A549 (cell line): ENCODE data around the gene SEMA6B. TPM values are rescaled to one million over a fixed set of nuclear protein-coding genes. Genes with fewer than 3 reads are reported as not detected.
A peak's percentile ranks its signal among the peaks of the same experiment; 100 is the strongest.

Source experiments
- ATAC-seq, 2 experiments: fragments of 200-7000 bp in 1 of 2; fragments of >200 bp in 1 of 2; cut with Nextera tagmentation in 1 of 2; cut with Tn5 transposase in 1 of 2; 3 replicates each; pipeline versions ENCODE4 v1.8.0 to v1.9.1; 2018 to 2020; ENCODE audit warnings: mild to moderate bottlenecking in 1 of 2, moderate library complexity in 1 of 2
- CTCF ChIA-PET: fragments of 300-600 bp; sonication (Branson Sonifier 250); formaldehyde crosslinking; extraction: SDS; loops from one replicate; lab custom pipeline; 2021; ENCODE audit warnings: antibody characterized with exemption, inconsistent platforms; lab: Yijun Ruan, JAX
- POLR2A ChIA-PET: fragments of 350-600 bp; formaldehyde crosslinking; extraction: SDS; loops from one replicate; lab custom pipeline; 2021; ENCODE audit warnings: antibody characterized with exemption, inconsistent platforms; lab: Yijun Ruan, JAX
- DNase-seq, 2 experiments: peaks; one replicate each; pipeline versions ENCODE4 v3.0.0 to v3.0.0-alpha.2; 2011 to 2016; ENCODE audit warnings: low read depth in 1 of 2, low spot score in 1 of 2
- FAIRE-seq: peaks from 2 replicates; lab custom pipeline; 2011; peaks lifted over from hg19 to GRCh38; lab: Jason Lieb, UNC
- H3K27ac ChIP-seq, 2 experiments: fragments of >200 bp; sonication (Bioruptor Twin); formaldehyde crosslinking; 3 replicates each; pipeline ENCODE4 v1.5.1; 2016 to 2017
- H3K4me1 ChIP-seq: fragments of >200 bp; sonication (Bioruptor Twin); formaldehyde crosslinking; 3 replicates; pipeline ENCODE4 v1.6.1; 2016
- H3K4me2 ChIP-seq: fragments of >200 bp; sonication (Bioruptor Twin); formaldehyde crosslinking; 3 replicates; pipeline ENCODE4 v1.6.1; 2016
- H3K4me3 ChIP-seq: fragments of >200 bp; sonication (Bioruptor Twin); formaldehyde crosslinking; 3 replicates; pipeline ENCODE4 v1.5.1; 2016
- H3K9me3 ChIP-seq: fragments of >200 bp; sonication (Bioruptor Twin); formaldehyde crosslinking; 3 replicates; pipeline ENCODE4 v1.6.1; 2016
- CBX2 ChIP-seq: fragments of 200-600 bp; sonication (generic); IDR thresholded peaks from 2 replicates; pipeline ENCODE4 v1.6.1; 2016; ENCODE audit warnings: low read depth, mild to moderate bottlenecking, borderline replicate concordance
- EHMT2 ChIP-seq: fragments of 200-600 bp; sonication (generic); IDR thresholded peaks from 2 replicates; pipeline ENCODE4 v1.6.1; 2016; ENCODE audit warnings: antibody characterized with exemption, low read depth, mild to moderate bottlenecking, moderate library complexity
- HEYL ChIP-seq: fragments of 250-450 bp; sonication (Bioruptor Pico); IDR thresholded peaks from 2 replicates; pipeline ENCODE4 v1.8.0; 2021; ENCODE audit warnings: mild to moderate bottlenecking, moderate library complexity
- HOXB13 ChIP-seq: fragments of 250-450 bp; sonication (Bioruptor Pico); IDR thresholded peaks from 2 replicates; pipeline ENCODE4 v1.5.0; 2020; ENCODE audit warnings: low read depth, mild to moderate bottlenecking, moderate library complexity
- HOXB5 ChIP-seq: fragments of 250-450 bp; sonication (Bioruptor Pico); IDR thresholded peaks from 2 replicates; pipeline ENCODE4 v1.5.0; 2020; ENCODE audit warnings: mild to moderate bottlenecking, moderate library complexity
- JUN ChIP-seq, 2 experiments: fragments of >200 bp; sonication (Bioruptor Twin); formaldehyde crosslinking; IDR thresholded peaks; 2 replicates in 1 of 2; 3 replicates in 1 of 2; pipeline ENCODE4 v1.6.1; 2016 to 2017
- JUNB ChIP-seq: fragments of >200 bp; sonication (Bioruptor Twin); formaldehyde crosslinking; IDR thresholded peaks from 2 replicates; pipeline ENCODE4 v1.6.1; 2016
- KDM5A ChIP-seq: fragments of 200-600 bp; sonication (generic); IDR thresholded peaks from 2 replicates; pipeline ENCODE4 v1.6.1; 2016; ENCODE audit warnings: antibody characterized with exemption, mild to moderate bottlenecking
- MAFK ChIP-seq: fragments of 450-650 bp; IDR thresholded peaks from 2 replicates; pipeline ENCODE4 v1.6.1; 2014; ENCODE audit not compliant: partially characterized antibody
- MAZ ChIP-seq: fragments of 150-350 bp; IDR thresholded peaks from 2 replicates; pipeline ENCODE4 v1.6.1; 2014; ENCODE audit warnings: antibody characterized with exemption, low read depth, low read length, borderline replicate concordance
- MYC ChIP-seq: IDR thresholded peaks from 2 replicates; pipeline ENCODE4 v1.6.1; 2012; ENCODE audit warnings: mild to moderate bottlenecking, inconsistent platforms, low read length, improper control_type of control experiment, borderline replicate concordance
- NFE2L2 ChIP-seq: fragments of 150-350 bp; conservative IDR thresholded peaks from 2 replicates; pipeline ENCODE4 v1.6.1; 2014; ENCODE audit warnings: low read length
- RAD21 ChIP-seq, 2 experiments: fragments of >200 bp in 1 of 2; sonication (Bioruptor Twin) in 1 of 2; formaldehyde crosslinking in 1 of 2; IDR thresholded peaks in 1 of 2; conservative IDR thresholded peaks in 1 of 2; 2 replicates in 1 of 2; 3 replicates in 1 of 2; pipeline ENCODE4 v1.6.1; 2012 to 2018; ENCODE audit warnings: inconsistent platforms in 1 of 2
- RARB ChIP-seq: fragments of 250-450 bp; sonication (Bioruptor Pico); IDR thresholded peaks from 2 replicates; pipeline ENCODE4 v1.8.0; 2021; ENCODE audit warnings: mild to moderate bottlenecking, moderate library complexity
- TFCP2L1 ChIP-seq: fragments of 250-450 bp; sonication (Bioruptor Pico); IDR thresholded peaks from 2 replicates; pipeline ENCODE4 v1.5.0; 2021; ENCODE audit warnings: mild to moderate bottlenecking
- ZFP36 ChIP-seq: fragments of 450-650 bp; IDR thresholded peaks from 2 replicates; pipeline ENCODE4 v1.6.1; 2014; ENCODE audit warnings: borderline replicate concordance; ENCODE audit not compliant: partially characterized antibody
- ZSCAN20 ChIP-seq: fragments of 250-450 bp; sonication (Bioruptor Pico); IDR thresholded peaks from 2 replicates; pipeline ENCODE4 v1.8.0; 2022; ENCODE audit warnings: mild to moderate bottlenecking, moderate library complexity
- WGBS: methylation state at CpG from one replicate; pipeline ENCODE4 v1.1.6; 2017; ENCODE audit errors: missing lambda C conversion rate; 5-methylcytosine and 5-hydroxymethylcytosine counted together
- polyA plus RNA-seq, 4 experiments: library from polyadenylated mRNA; depleted of rRNA in 3 of 4; stranded (reverse); fragments of >200 nt; fragmentation: RNase III in 1 of 4; extraction: RNeasy Plus Mini Kit Qiagen cat#74134 plus additional on column Dnase treatment in 1 of 4; gene quantifications; 2 replicates in 3 of 4; 3 replicates in 1 of 4; pipeline ENCODE4 v1.2.3, GENCODE V29; 2011 to 2017
- TF ChIP-seq, protein P1 (sequence below): IDR thresholded peaks from 2 replicates; pipeline ENCODE4 v1.6.1; 2012
- TF ChIP-seq, protein P2 (sequence below): fragments of >200 bp; sonication (Bioruptor Twin); formaldehyde crosslinking; IDR thresholded peaks from 2 replicates; pipeline ENCODE4 v1.6.1; 2016

Gene SEMA6B
- polyA plus RNA-seq, 2 of the 4 experiments (the other 2 are of a cell fraction) = 5.7 to 9.0 TPM

DNA sequence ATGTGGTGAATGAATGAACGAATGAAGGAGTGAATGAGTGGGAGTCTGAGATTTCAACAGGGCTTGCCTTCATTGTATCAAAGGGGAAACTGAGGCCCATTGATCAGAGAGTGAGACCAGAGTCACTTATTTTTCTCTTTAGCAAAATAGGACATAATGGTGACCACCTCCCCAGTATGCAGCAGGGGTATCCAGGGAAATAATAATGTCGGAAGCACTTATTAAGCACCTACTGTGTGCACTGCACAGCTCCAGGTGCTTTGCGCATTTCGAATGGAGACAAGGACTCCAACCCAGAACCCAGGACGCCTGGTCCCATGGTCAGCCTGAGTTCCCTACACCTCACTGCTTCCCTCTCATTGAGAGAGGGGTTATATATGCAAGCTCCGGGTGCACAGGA is 26.8 kb upstream of the SEMA6B start:
- no peak for DNase-seq
- no peaks in the 10 kb centered on the region for H3K9me3 ChIP-seq
- WGBS = 35% methylated on average over 6 of the region's 6 CpGs
- ChIA-PET POLR2A (no interaction called here), CTCF (interaction anchor here (2.0 to 11.7 kb wide), 2 partner anchors 12 to 51 kb away, joined by 5 to 97 read pairs; no protein-coding TSS in a partner anchor)
- H3K4me1 ChIP-seq = peaks cover 16% of the 10 kb centered on the region
- ATAC-seq = no peak
- no peak for FAIRE-seq
- TF ChIP-seq CBX2 (no peak), MAFK (no peak), HOXB5 (CRISPR knock-in tag) (no peak), ZSCAN20 (CRISPR knock-in tag) (no peak), TFCP2L1 (no peak), MYC (no peak), RARB (CRISPR knock-in tag) (no peak), JUN (IDR thresholded peaks at IDR 0.05) (no peak), MAZ (no peak), NFE2L2 (no peak), RAD21 (conservative IDR thresholded peaks at IDR 0.05 in 1 of 2, IDR thresholded peaks at IDR 0.05 in 1 of 2) (no peak)
- TF ChIP-seq, protein P1, sequence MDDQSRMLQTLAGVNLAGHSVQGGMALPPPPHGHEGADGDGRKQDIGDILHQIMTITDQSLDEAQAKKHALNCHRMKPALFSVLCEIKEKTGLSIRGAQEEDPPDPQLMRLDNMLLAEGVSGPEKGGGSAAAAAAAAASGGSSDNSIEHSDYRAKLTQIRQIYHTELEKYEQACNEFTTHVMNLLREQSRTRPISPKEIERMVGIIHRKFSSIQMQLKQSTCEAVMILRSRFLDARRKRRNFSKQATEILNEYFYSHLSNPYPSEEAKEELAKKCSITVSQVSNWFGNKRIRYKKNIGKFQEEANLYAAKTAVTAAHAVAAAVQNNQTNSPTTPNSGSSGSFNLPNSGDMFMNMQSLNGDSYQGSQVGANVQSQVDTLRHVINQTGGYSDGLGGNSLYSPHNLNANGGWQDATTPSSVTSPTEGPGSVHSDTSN = no peak
- TF ChIP-seq, protein P2, sequence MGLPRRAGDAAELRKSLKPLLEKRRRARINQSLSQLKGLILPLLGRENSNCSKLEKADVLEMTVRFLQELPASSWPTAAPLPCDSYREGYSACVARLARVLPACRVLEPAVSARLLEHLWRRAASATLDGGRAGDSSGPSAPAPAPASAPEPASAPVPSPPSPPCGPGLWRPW = no peak
- H3K27ac ChIP-seq = no peak overlapping the region
- no peak overlapping the region for H3K4me2 ChIP-seq
- H3K4me3 ChIP-seq = no peak overlapping the region

DNA sequence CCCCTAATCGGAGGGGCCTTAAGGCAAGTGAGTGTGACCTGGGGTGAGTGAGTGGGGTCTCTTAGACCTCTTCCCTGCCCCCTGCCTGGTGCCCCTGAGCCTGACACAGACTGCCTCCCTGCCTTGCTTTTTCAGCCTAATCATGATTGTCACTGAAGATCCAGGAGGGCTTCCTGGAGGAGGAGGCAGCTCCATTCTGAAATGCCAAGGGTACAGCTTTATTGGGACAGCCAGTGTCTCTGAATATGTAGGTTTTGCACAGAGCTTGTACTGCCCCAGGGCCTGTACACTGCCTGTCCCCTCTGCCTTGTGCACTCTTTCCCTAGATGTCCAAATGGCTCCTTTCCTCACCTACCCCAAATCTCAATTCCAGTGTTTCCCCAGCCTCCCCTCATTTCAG is 26.1 kb upstream of the SEMA6B start:
- TF ChIP-seq ZFP36 = peak; percentile 99
- no peak for TF ChIP-seq NFE2L2
- no peak for ATAC-seq
- no peak for FAIRE-seq
- 71% methylated on average over 1 of the region's 1 CpG for WGBS
- Histone ChIP-seq H3K4me3 (no peak overlapping the region), H3K4me1 (peaks cover 16% of the 10 kb centered on the region), H3K27ac (no peak overlapping the region), H3K9me3 (no peaks in the 10 kb centered on the region), H3K4me2 (no peak overlapping the region)
- CTCF ChIA-PET = interaction anchor here (0.9 to 11.7 kb wide), 5 partner anchors 9 to 323 kb away, joined by 3 to 97 read pairs (median 6); no protein-coding TSS in a partner anchor
- no peak for DNase-seq
- POLR2A ChIA-PET = no interaction called here

DNA sequence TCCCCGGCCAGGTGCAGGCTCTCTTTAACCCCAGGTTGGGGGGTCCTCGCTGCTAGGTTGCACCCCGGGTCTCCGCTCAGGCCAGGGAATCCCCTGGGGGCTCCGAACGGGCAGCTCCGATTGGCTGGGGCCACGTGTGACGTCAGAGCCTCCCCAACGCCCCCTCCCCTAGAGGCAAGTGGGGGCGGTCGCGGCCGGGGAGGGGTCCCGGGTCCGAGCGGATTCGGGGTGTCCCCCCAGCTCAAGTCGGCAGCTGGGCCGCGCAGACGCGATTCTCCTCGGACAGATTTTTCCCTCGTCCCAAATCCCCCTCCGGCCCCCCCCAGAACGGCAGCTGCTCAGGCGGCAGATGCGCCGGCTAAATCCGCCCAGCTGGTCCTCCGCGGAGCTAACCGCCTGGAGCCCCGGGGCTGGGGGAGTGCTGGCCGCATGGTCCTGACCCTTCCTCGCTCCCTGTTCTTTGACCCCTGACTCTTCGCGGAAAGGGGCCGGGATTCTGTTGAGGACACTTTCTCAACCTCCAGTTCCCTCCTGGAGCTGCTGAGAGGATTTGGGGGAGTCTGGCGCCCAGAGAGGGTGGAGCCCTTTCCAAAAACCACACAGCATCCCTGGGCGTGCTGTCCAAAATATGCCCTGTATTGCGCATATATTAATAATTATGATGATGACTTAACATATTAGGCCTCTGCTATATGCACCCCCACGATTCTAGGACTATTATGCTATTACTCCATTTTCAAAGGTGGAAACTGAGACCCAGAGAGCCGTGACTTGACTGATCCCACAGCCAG is 25.4 kb upstream of the SEMA6B start:
- Histone ChIP-seq H3K9me3 (no peaks in the 10 kb centered on the region), H3K4me2 (peak overlapping the region; percentile 100), H3K4me3 (peak overlapping the region; percentile 64), H3K27ac (peak overlapping the region; percentile 77 to 95), H3K4me1 (peaks cover 23% of the 10 kb centered on the region)
- whole genome bisulfite sequencing = 46% methylated on average over 10 of the region's 45 CpGs
- DNase-seq (no peak), FAIRE-seq (no peak), ATAC-seq (peak in 1 of 2 experiments; percentile 11; a peak in 1 of 6 replicates)
- CTCF ChIA-PET = interaction anchor here (0.7 to 11.7 kb wide), 8 partner anchors 8 to 322 kb away, joined by 3 to 97 read pairs (median 6); no protein-coding TSS in a partner anchor
- TF ChIP-seq ZFP36 (peak; percentile 69), CBX2 (no peak)
- POLR2A ChIA-PET = no interaction called here

DNA sequence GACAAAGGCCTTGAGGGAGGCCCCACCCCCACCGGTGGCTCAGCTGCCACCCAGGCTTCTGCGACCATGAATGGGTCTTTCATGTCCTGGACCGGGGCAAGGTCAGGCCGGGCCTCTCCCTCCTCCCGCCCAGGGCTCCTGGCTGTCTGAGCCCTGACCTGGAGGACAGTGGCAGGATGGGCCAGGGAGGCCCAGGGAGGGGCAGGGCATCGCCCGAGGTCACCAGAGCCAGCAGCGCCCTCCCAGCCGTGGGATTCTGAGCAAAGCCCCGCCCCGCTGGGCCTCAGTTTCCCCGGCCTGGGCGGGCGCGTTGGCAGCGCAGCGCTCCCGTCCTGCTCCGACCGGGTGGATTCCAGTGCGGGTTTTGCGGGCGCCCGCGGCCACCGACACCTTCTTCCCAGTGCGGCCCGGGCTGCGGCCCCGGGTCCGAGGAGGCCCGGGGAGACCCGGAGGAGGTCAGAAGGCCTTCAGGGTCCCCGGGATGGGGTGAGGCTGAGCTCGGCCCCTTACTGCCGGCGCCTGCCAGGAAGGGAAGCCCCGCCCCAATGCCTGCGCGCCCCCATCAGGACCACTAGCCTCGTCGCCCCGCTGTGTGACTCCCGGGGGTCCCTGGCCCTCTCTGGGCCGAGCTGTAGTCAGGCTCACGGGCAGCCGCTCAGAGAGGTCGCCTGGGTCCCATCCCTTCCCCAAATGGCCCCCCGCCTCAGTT is 24.6 kb upstream of the SEMA6B start:
- ChIA-PET POLR2A (no interaction called here), CTCF (interaction anchor here (0.7 to 2.0 kb wide), 7 partner anchors 8 to 52 kb away, joined by 3 to 13 read pairs (median 5); no protein-coding TSS in a partner anchor)
- H3K9me3 ChIP-seq = no peaks in the 10 kb centered on the region
- no peak for FAIRE-seq
- TF ChIP-seq EHMT2 = no peak
- TF ChIP-seq HEYL = no peak
- no peak for TF ChIP-seq KDM5A
- TF ChIP-seq JUNB = no peak
- TF ChIP-seq HOXB13 = no peak
- TF ChIP-seq ZFP36 = peak; percentile 56
- H3K4me3 ChIP-seq = peak overlapping the region; percentile 64
- no peak for DNase-seq
- peak overlapping the region; percentile 77 to 95 for H3K27ac ChIP-seq
- ATAC-seq = peak; percentile 52 to 71; a peak in 5 of 6 replicates
- 2% methylated on average over 9 of the region's 49 CpGs for WGBS
- peaks cover 27% of the 10 kb centered on the region for H3K4me1 ChIP-seq
- peak overlapping the region; percentile 100 for H3K4me2 ChIP-seq
